ENCODE measurements around the gene AMDHD1.

DNA sequence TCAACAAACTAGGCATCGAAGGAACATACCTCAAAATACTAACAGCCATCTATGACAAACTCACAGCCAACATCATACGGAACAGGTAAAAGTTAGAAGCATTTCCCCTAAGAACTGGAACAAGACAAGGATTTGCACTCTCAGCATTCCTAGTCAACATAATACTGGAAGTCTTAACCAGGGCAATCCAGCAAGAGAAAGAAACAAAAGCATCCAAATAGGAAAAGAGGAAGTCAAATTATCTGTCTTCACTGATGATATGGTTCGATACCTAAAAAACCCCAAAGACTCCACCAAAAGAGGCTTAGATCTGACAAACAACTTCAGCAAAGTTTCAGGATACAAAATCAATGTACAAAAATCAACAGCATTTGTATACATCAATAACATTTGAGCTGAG, 33.3 kb upstream of the AMDHD1 start:
- TF ChIP-seq, protein P1, sequence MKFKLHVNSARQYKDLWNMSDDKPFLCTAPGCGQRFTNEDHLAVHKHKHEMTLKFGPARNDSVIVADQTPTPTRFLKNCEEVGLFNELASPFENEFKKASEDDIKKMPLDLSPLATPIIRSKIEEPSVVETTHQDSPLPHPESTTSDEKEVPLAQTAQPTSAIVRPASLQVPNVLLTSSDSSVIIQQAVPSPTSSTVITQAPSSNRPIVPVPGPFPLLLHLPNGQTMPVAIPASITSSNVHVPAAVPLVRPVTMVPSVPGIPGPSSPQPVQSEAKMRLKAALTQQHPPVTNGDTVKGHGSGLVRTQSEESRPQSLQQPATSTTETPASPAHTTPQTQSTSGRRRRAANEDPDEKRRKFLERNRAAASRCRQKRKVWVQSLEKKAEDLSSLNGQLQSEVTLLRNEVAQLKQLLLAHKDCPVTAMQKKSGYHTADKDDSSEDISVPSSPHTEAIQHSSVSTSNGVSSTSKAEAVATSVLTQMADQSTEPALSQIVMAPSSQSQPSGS (CRISPR knock-in tag; IDR thresholded peaks at IDR 0.05; ENCODE audit: borderline replicate concordance, low read depth), result no peak
- no peak for TF ChIP-seq ZNF138 (CRISPR knock-in tag; conservative IDR thresholded peaks at IDR 0.05)
- no peak for TF ChIP-seq FOXJ3 (CRISPR knock-in tag; IDR thresholded peaks at IDR 0.05; ENCODE audit: borderline replicate concordance)
- TF ChIP-seq, protein P2, sequence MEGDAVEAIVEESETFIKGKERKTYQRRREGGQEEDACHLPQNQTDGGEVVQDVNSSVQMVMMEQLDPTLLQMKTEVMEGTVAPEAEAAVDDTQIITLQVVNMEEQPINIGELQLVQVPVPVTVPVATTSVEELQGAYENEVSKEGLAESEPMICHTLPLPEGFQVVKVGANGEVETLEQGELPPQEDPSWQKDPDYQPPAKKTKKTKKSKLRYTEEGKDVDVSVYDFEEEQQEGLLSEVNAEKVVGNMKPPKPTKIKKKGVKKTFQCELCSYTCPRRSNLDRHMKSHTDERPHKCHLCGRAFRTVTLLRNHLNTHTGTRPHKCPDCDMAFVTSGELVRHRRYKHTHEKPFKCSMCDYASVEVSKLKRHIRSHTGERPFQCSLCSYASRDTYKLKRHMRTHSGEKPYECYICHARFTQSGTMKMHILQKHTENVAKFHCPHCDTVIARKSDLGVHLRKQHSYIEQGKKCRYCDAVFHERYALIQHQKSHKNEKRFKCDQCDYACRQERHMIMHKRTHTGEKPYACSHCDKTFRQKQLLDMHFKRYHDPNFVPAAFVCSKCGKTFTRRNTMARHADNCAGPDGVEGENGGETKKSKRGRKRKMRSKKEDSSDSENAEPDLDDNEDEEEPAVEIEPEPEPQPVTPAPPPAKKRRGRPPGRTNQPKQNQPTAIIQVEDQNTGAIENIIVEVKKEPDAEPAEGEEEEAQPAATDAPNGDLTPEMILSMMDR (IDR thresholded peaks at IDR 0.05), result no peak
- no peak for TF ChIP-seq SP1 (CRISPR knock-in tag; conservative IDR thresholded peaks at IDR 0.05)
- no peak for TF ChIP-seq ELF4 (CRISPR knock-in tag; IDR thresholded peaks at IDR 0.05; ENCODE audit: low read depth)
- TF ChIP-seq, protein P3, sequence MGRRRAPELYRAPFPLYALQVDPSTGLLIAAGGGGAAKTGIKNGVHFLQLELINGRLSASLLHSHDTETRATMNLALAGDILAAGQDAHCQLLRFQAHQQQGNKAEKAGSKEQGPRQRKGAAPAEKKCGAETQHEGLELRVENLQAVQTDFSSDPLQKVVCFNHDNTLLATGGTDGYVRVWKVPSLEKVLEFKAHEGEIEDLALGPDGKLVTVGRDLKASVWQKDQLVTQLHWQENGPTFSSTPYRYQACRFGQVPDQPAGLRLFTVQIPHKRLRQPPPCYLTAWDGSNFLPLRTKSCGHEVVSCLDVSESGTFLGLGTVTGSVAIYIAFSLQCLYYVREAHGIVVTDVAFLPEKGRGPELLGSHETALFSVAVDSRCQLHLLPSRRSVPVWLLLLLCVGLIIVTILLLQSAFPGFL (CRISPR knock-in tag; IDR thresholded peaks at IDR 0.05; ENCODE audit: borderline replicate concordance), result no peak
